Uterus (tissue), 2 donors: ENCODE data around the gene SIAH2.

ENCODE experiments used
- CTCF ChIP-seq, 4 experiments: fragments of 200-600 bp in 2 of 4; fragments of 450-650 bp in 2 of 4; sonication (generic) in 2 of 4; IDR thresholded peaks; one replicate each; pipeline ENCODE4 v1.5.1; 2016 to 2019; ENCODE audit warnings: antibody characterized with exemption in 4 of 4, mild to moderate bottlenecking in 2 of 4, moderate library complexity in 1 of 4
- POLR2A ChIP-seq, 2 donors: fragments of 450-650 bp; IDR thresholded peaks; one replicate each; pipeline ENCODE4 v1.6.1; 2016; ENCODE audit warnings: antibody characterized with exemption in 2 of 2, mild to moderate bottlenecking in 1 of 2, moderate library complexity in 1 of 2

GRCh38 chr3:150720444-150720843 lies 42.5 kb downstream of the SIAH2 start:
- TF ChIP-seq CTCF (IDR thresholded peaks at IDR 0.05) (no peak), POLR2A (IDR thresholded peaks at IDR 0.05) (no peak)
